SIG-M5 (cell line): Measurements from ENCODE around the gene TBPL2.
"Not testable (repeated sequence)": the region's sequence is repeated elsewhere in the genome, so short reads cannot be mapped to it uniquely, and the experiment has no call there.

Experiments used
- DNase-seq: peaks from one replicate; lab custom pipeline; 2025; lab: John Stamatoyannopoulos, UW

TBPL2 gene

DNA sequence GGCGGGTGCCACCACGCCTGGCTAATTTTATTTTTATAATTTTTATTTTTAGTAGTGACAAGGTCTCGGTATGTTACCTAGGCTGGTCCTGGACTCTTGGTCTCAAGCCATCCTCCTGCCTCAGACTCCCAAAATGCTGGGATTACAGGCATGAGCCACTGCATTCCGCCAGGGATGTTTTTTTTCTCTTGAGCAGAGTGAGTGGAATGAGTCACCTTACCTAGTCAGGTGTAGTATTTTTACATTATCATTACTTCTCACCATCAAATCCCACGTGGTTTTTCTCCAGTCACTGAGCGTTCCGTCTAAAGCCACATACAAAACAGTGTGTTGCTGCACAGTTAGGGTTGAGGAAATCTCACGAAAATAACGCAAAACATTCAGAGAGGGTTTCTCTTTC lies 870 bp upstream of the TBPL2 start:
- no peak for DNase-seq

DNA sequence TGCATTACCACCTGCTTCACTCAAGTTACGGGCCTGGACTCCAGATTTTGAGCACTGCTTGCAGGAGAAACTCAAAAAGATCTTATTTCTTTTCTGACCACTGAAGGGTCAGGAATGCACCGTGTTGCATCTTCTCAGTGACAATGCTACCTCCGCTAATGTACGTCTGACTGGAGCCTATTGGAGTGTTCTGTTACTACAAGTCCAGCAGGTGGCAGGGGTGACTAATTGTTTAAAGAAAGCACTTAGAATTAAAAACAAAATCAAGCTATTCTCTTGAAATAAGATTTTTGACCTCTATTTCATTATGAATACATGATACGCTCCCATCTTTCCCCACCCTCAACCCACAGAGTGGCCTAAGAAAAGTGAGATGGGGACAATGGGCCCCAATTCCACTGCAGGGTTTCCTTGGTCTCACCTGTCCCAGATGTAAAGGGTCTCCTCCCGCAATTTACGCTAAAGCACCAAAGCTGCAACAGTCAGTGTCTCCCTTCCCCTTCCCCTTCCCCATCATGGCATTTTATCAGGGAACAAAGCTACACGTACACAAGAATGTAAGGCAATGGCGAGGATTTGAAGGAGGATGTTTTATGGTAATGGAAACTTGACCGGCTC lies 2.2 kb downstream of the TBPL2 start:
- no peak for DNase-seq

DNA sequence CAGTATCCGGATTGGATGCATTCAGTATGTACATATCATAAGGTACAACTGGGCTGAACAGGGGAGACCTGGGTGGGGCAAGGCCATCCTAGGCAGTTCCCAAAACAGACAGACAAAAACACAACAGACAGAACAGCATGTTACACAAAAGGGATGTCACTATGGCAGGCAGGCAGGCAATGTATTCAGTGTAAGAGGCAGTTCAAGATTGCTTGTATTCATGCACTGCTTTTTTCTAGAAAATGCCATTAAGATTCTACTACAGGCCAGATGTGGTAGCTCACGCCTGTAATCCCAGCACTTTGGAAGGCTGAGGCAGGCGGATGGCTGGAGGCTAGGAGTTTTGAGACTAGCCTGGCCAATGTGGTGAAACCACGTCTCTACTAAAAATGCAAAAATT lies 3.5 kb downstream of the TBPL2 start:
- DNase-seq, result no peak

DNA sequence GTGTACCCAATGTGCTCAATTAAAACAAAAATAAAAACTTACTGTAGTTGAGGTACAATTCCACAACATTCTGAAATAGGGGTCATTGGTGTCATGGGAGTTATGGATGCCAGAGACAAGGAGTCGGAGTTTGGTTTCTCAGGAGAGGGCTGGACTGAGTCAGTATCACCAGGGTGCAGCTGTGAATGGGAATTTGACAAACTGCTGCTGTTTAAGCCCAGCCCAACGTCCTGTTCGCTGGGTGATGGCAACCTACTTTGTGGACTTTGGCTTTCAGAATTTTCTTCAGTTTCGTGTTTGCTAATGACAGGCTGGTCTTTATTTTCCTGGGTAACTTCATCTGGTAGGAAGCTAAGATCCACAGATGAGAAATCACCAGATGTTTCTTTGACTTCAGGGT lies 3.9 kb downstream of the TBPL2 start:
- DNase-seq, result no peak

DNA sequence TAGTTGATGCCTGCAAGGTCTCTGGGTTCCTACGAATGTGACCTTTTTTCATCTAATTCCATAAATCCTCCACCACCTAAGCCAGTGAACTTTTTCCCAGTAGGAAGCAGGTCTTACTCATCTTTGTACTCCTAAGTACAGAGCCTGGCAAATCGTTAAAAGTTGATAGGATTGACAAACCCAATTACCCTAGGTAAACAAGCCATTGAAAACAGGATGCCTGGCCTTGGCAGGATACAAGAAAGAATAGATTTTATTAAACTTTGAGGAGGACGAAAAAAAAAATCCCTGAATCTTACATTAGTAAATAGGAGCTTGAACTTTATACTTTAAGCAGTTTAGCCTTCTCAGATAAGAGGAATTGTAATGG lies 5.6 kb downstream of the TBPL2 start:
- DNase-seq, result no peak

DNA sequence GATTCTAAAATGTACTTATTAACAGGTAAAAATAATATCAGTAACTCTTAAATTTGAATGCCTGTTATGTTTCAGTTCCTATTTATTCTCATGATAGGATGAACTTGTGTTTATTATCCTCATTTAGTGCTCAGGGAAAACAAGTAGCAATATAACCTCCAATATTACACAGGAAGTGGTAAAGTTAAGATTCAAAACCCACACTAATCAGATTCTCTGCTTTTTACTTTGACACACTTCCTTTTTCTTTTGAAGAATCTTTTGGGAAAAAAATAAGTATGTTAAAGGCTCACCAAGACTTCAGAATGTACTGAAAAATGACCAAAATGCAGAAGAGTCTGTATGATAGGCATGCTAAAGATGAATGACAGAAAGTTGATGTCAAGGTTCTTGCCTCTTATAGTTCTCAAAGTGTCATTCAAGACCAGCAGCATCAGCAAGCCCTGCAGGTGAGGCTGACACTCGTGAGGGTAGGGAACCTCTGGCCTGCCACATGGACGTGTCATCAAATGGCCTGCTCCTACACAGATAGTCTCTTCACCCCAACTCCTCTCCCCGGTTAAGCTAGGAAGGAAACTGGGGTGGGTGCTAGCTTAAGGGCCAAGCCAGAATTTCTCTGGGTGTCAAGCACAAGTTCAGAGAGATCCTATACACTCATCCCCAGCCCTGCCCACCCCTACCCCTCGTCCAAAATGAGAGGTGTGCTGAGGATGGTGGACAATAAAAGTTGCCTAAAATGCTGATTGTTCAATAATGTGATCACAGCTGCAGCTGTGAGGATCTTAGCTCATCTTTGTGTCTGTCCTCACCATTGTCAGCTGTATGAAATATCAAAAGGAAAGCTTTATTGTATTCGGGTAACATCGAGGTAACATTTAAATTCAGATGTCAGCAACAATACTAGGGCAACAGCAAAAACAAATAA lies 6.3 kb downstream of the TBPL2 start:
- no peak for DNase-seq

DNA sequence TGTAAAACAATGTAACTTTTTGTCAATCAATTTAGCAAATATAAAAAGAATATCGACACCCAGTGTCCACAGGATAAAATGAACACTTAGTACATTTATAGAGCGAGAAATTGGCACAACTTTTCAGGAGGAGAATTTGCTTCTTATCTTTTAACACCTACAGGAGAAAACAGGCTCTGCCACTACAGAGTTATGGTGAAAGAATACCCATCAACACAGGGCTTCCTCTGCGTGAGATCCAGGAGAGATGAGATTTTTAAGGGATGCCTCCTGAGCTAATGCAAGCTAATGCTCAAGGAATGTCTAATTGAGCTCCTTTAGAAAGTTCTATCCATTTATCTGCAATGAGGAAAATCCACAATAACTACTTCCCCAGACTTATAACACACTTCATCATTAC lies 7.8 kb downstream of the TBPL2 start:
- no peak for DNase-seq

DNA sequence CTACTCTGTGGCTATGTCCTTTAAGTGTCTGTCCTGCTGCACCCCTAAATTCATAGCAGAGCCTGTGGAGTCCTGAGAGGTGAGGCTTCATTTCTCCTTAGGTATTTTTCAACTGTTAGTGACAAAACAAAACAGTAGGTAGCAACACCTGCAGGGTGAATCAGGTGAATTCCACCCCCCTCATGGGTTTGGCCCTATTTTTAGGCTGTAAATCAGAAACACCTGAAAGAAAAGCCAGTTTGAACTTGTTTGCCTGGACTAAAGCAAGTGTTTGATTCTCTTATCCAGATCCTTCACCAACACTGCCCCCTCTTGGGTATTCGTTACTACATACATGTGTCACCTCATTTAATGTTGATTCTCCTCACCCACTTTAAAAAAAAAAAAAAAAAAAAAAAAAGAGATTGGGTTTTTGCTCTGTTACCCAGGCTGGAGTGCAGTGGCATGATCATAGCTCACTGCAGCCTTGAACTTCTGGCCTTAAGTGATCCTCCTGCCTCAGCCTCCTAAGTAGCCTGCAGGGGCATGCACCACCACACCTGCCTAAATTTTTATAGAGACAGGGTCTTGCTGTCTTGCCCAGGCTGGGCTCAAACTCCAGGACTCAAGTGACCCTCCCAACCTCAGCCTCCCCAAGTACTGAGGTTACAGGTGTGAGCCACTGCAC lies 10.3 kb downstream of the TBPL2 start:
- DNase-seq, result no peak

DNA sequence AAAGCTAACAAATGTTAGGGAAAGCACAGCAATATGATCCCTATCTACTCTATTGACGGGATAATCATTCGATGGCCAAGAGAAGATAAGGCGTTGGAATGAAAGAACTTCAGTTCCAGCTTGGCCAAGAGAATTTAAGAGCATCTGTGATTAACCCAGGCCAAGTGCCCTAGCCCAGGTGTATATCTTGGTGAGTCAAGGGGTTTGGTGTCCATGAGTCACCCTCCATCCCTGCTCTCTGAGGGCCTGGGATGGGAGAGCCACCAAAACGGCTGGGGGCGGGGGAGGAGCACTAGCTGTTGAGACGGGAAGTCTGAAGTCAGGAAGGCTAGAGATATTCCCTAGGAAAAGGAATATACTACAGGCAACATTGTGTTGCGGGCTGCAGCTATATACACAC lies 13.0 kb downstream of the TBPL2 start:
- DNase-seq, result no peak

DNA sequence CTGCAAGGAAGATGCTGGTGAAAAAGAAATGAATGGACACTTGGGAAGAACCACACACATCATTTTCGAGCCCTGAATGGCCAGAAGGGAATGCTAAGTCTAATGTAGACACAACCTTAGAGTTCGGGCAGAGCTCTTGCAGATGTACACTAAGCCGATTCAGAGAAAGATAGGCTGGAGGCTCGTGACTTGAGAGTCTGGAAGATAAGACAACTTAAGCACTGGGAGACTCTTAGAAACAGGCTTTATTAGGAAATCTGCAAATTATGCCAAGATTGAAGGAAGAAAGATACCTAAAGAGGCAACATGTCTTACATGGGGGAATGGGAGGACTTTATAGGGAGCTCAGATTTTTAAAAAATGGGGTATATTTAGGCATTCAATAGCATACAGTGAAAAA lies 13.5 kb downstream of the TBPL2 start:
- no peak for DNase-seq

DNA sequence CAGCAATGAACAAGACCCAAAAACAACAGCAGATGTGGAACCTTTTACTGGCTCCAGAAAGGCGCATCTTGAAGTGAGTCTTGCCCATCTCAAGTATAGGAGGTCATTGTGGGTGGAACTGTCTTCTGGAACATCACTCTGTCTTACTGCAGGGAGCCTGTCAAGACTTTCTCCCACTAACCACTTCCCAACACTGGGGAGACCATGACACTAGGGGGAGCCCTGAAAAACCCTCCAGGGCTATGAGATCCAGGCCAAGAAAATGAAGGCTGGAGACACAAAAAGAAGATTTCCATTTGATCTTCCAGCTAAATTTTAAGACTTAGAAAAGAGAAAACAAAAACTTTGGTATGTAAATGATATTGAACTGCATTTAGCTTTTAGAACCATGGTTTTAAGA lies 15.3 kb downstream of the TBPL2 start:
- DNase-seq, result no peak

DNA sequence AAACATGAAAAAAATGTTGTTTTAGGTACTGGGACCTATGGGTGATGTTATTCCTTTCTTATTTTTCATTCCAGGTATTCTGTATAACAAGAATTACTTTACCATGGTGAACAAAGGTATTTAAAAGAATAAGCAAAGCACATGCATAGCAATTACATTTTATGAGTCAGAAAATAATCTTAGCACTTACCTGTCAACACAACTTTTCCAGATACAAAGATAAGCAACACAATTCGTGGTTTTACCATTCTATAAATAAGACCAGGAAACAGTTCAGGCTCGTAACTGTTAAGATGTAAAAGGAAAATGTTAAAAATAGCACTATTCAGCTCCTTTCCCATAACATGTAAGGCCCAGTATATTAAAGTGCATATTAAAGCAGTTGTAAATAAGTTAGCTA lies 16.4 kb downstream of the TBPL2 start:
- DNase-seq, result no peak

DNA sequence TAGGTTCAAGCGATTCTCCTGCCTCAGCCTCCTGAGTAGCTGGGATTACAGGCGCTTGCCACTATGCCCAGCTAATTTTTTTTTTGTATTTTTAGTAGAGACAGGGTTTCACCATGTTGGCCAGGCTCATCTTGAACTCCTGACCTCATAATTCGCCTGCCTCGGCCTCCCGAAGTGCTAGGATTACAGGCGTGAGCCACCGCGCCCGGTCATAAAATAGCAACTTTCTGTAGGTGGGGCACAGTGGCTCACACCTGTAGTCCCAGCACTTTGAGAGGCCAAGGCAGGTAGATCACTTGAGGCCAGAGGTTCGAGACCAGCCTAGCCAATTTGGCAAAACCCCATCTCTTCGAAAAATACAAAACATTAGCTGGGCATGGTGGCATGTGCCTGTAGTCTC lies 18.1 kb downstream of the TBPL2 start:
- not testable (repeated sequence) for DNase-seq

DNA sequence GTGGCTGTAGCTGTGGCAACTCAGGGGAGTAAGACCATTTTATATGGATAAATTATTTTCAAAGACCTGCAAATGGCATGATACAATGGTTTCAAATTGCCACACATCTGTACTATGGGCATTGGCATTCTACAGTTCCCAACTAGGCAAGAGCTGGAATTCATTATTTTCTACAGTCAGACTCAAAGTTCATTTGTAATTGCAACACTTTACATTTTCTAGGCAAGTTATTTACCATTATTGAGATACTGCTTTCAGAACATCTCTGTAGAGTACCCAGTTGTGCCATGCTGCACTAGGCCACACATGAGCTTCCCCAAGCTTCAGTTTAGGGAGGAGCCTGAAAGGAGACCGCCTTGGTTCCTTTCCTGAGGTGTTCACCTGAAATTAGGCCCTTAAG lies 20.8 kb downstream of the TBPL2 start:
- DNase-seq, result no peak

DNA sequence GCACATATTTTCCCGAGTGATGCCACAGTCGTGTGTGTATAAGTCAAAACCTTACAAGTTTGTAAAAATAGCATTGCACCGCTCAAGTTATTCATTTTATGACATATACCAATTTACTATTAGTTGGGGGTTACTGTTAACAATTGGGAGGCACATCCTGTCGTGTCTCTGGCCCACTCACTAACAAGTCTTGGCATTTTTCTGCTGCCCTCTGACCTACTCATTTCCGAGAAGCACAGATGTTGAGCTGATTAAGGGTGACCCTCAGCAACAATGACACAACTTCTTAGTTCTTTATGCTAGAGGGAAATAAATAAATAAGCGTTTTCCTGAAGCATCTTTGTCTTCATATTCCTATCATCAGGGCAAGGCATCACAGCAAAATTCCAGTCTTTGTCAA lies 22.0 kb downstream of the TBPL2 start:
- DNase-seq, result no peak

DNA sequence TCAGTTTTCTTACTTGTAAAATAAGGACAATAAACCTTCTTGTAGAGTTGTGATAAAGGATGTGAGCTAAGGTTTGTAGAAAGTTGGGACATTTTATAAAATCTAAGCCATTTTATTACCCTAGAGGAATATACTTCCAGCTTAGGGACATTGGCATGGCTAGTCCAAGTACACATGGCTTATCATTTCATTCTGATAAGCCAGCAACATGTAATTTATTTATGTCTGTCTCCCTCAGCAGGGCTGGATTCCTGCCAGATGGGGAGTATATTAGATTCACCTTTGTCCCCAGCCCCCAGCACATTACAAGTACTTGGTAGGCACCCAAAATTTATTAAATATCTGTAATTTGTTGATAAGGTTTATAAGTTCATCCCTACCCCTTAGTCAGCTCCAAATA lies 22.5 kb downstream of the TBPL2 start:
- DNase-seq, result no peak

DNA sequence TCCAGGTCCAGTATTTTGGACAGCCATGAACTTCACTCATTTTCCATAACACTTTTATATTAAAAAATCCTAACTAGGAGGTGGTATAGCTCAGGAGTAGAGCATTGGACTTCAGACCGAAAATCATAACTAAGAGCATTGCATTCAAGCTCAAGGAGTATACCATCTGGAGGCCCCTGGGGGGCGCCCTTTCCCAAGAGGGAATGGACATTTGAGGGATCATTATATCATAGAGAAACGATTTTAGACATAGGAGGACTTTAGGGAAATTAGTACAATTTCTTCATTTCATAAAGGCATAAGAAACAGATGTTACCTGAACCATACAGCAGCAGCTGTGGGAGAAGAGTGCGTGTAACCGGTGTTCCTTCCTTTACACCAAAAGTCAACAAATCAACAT lies 23.6 kb downstream of the TBPL2 start:
- no peak for DNase-seq

DNA sequence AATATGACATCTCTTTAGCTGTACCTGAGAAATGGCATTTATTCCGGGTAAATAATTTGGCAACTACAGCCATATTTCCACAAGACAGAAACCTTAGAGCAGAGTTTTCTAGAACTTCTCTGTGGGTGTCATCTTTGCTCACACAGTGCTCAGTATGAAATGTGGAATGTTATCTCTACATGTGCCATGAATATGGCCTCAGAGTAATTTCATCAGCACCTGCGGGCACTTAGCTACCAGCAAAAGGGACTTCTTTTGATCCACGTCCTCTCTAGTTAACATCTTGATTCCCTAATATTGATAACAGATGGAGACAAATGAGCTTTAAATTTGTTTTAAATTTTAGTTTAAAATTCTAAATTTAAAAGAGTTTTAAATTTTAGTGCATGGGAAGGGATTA lies 25.9 kb downstream of the TBPL2 start:
- DNase-seq, result no peak

DNA sequence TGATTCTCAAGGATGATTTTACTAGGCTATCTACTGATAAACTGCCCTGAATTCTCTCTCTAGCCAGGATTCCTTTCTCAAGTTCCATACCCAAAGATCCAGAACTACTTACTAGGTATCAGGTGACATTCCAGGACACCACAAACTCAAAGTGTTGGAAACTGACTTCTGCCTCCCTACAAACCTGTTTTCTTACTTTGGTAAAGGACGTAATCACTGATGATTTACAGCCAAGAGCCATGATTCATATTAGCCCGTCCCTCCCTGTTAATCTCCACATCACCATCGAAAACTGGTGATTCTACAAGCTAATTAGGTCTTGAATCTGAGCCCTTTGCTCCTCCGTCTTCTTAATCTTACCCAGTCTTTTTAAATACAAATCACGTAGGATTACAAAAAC lies 27.7 kb downstream of the TBPL2 start:
- DNase-seq, result no peak

DNA sequence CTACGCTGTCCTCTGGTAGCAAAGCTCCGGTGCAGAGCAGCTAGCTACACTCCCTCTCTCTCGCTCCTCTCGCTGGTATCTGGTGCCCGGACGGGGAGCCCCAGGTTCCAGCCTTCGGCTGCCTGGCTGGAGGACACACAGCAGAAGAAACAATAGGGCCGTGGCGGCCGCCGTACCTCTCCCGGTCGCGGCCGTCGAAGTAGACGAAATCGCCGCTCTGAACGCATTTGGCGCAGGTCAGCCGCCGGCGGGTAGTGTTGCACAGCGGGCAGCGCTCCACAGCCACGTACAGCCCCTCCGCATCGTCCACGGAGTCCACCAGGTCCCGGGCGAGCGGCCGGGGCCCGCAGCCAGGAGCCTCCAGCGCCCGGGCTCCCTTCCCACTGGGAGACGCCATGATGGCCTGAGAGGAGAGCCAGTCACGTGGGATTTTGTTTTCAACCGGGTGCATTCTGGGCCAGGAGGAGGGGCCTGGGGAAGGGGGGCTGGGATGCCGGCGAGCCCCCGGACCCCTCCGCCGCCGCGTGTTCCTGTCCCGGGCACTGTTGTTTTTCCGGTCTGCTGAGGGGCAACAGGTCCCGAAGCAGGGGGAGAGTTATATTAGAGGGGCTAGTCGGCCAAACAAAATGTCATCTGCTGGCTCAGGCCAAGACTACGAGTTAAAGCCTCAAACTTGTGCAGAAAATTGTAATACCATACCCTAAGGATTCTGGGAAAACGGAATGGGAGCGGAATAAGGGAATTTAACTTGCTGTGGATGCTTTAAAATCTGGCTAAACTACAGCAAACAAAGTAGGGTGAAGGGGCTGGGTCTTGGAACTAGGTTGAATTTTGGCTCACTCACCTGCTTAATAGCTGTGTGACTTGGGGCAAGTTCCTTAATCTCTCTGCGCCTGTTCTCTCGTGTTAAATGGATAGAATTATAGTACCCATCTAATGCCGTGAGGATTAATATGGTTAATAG lies 28.7 kb downstream of the TBPL2 start, which contains the start of gene ATG14:
Gene ATG14, minus strand, starts transcription at position 405 of the 964 bp plus-strand sequence. Its CDS starts 8 bp downstream, at position 397.
- no peak for DNase-seq

DNA sequence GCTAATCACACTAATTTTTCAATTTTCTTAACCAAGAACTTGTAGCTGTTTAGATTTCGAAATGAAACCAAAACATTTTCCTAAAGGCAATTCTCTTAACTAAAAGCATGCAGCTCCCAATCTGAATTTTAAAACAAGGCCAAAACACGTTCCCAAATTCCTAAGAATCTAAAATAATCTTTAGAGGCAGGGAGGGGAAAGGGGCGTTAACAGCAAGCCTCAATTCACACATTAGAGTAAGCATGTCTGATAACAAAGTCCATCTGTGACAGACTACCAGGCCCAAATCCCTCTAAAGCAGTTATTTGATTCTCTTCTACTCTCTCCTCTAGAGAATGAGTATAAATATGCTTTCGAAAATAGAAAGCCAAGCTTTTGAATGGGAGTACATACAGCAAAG lies 29.5 kb downstream of the TBPL2 start:
- no peak for DNase-seq
